BLaER1 treated with 17β-estradiol and CSF1 and Interleukin-3, amounts not matched to agents 10 nM and 100 nM (cell line): ENCODE results near the gene NPHP4.

Source experiments
- H3K27ac ChIP-seq, 11 experiments: shearing (Covaris generic); formaldehyde crosslinking; 2 replicates each; pipeline ENCODE4 v1.8.1; 2022
- H3K27me3 ChIP-seq, 11 experiments: shearing (Covaris generic); formaldehyde crosslinking; 2 replicates each; pipeline ENCODE4 v1.8.1; 2022
- H3K36me3 ChIP-seq, 11 experiments: shearing (Covaris generic); formaldehyde crosslinking; 2 replicates each; pipeline ENCODE4 v1.8.1; 2022
- H3K4me1 ChIP-seq, 10 experiments: shearing (Covaris generic); formaldehyde crosslinking; 2 replicates each; pipeline ENCODE4 v1.8.1; 2022
- H3K4me2 ChIP-seq, 11 experiments: shearing (Covaris generic); formaldehyde crosslinking; 2 replicates each; pipeline ENCODE4 v1.8.1; 2022
- H3K4me3 ChIP-seq, 10 experiments: shearing (Covaris generic); formaldehyde crosslinking; 2 replicates each; pipeline ENCODE4 v1.8.1; 2022
- H3K9ac ChIP-seq, 11 experiments: shearing (Covaris generic); formaldehyde crosslinking; 2 replicates each; pipeline ENCODE4 v1.8.1; 2022
- H3K9me3 ChIP-seq, 11 experiments: shearing (Covaris generic); formaldehyde crosslinking; replicated peaks in 1 of 11; 2 replicates each; pipeline ENCODE4 v1.8.1; 2022
- H4K20me1 ChIP-seq, 11 experiments: shearing (Covaris generic); formaldehyde crosslinking; 2 replicates each; pipeline ENCODE4 v1.8.1; 2022
- Cebpa-rat ChIP-seq, 11 experiments: shearing (Covaris generic); IDR thresholded peaks; 2 replicates each; pipeline ENCODE4 v1.8.1; 2022

Gene NPHP4

DNA sequence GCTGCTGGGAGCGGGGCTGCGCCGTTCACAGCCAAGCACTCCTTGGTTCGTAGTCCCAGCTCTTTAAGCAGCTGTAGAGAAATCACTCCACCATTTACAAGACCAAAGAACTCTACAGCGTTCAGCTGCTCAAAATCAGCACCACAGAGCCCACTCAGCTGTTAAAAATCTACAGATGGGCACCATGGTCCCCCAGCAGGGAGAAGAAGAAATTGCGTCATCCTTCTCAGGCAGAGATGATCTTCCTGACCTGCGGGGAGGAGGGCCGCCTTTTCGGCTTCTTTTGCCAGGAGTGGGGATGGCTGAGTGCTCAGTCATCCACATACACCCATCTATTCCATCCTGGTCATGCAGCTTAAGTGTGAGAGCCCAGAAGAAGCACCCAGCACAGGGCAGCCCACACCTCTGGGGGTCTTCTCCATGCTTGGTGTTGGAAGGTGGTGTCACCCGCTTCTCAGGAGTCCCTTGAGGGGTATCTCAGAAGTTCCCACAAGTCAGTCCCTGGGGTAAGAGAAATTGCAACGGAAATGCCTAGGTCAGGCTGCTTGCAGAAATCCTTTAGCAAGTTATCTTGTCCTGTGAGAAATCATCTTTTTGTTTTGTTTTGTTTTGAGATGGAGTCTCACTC is 163.8 kb downstream of the NPHP4 start:
- Histone ChIP-seq H4K20me1 (peaks cover 0 to 21% (median 0%) of the 10 kb centered on the region in 11 experiments; a peak in 3 of 22 replicates), H3K4me1 (peaks cover 36 to 76% (median 58%) of the 10 kb centered on the region in 10 experiments), H3K9ac (peak overlapping the region in 7 of 11 experiments; percentile 32 to 74 (median 70); a peak in 12 of 22 replicates), H3K4me2 (peak overlapping the region; percentile 46 to 100 (median 91)), H3K4me3 (peak overlapping the region in 7 of 10 experiments; percentile 31 to 48 (median 38); a peak in 11 of 20 replicates), H3K36me3 (no peaks in the 10 kb centered on the region), H3K27me3 (peaks cover 0 to 42% (median 0%) of the 10 kb centered on the region in 11 experiments; a peak in 6 of 22 replicates), H3K9me3 (peaks cover 0 to 9% (median 6%) of the 10 kb centered on the region in 11 experiments; a peak in 10 of 22 replicates), H3K27ac (peak overlapping the region in 7 of 11 experiments; percentile 33 to 83 (median 74); a peak in 13 of 22 replicates)
- peak in 10 of 11 experiments; percentile 14 to 98 (median 75); a peak in 14 of 22 replicates for TF ChIP-seq Cebpa-rat (IDR thresholded peaks at IDR 0.05)

DNA sequence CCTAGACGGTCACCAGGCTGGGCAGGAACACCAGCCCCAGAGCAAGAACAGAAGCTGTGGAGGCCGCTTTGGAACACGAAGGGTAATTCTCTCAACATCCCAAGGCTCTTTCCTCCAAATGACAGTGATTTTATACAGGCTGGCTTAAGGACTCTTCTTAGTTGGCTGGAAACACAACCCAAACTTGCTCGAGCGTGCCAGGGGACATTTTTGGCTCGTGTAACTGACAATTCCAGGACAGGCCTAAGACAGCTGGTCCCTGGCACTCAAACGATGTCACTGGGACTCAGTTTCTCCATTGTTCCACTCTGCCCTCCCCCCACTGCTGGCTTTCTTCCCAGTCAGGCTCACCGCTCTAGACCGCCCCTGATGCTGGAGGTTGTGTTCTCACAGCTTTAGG is 164.7 kb downstream of the NPHP4 start:
- Histone ChIP-seq H3K4me3 (peak overlapping the region in 6 of 10 experiments; percentile 1 to 48 (median 40); a peak in 9 of 20 replicates), H3K36me3 (no peaks in the 10 kb centered on the region), H3K4me2 (peak overlapping the region; percentile 47 to 100 (median 91)), H3K27ac (peak overlapping the region in 7 of 11 experiments; percentile 33 to 83 (median 74); a peak in 14 of 22 replicates), H3K4me1 (peaks cover 38 to 76% (median 65%) of the 10 kb centered on the region in 10 experiments), H3K27me3 (peaks cover 0 to 42% (median 0%) of the 10 kb centered on the region in 11 experiments; a peak in 6 of 22 replicates), H3K9ac (peak overlapping the region in 7 of 11 experiments; percentile 32 to 74 (median 70); a peak in 11 of 22 replicates), H4K20me1 (peaks cover 0 to 21% (median 0%) of the 10 kb centered on the region in 11 experiments; a peak in 3 of 22 replicates), H3K9me3 (peaks cover 0 to 9% (median 6%) of the 10 kb centered on the region in 11 experiments; a peak in 10 of 22 replicates)
- TF ChIP-seq Cebpa-rat (IDR thresholded peaks at IDR 0.05) = no peak

- H3K27ac ChIP-seq = peak overlapping the region in 7 of 11 experiments; percentile 5 to 83 (median 74); a peak in 11 of 22 replicates
- peaks cover 0 to 48% (median 0%) of the 10 kb centered on the region in 11 experiments; a peak in 6 of 22 replicates for H3K27me3 ChIP-seq
These were observed 165.6 kb downstream of the NPHP4 start for GRCh38 chr1:5826601-5827000.

DNA sequence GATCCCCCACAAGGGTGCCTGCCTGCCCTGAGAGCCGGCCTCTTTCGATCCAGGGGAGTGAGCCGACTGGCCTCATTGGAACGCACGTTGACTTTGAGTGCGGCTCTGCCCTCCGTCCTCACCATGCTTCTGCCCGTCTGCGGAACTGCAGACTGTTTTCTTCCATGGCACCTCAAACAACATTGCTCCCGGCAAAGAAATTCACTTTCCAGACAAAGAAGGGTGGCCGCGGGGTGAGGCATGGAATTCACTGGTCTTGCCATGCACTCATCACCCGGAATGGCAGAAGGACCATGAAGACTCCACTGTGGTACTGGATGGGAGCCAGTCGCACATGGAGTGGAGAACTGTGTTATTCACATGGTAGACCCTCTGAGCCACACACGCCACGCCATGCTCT is 169.5 kb downstream of the NPHP4 start:
- Histone ChIP-seq H3K4me3 (no peak overlapping the region), H3K27me3 (peaks cover 0 to 30% (median 0%) of the 10 kb centered on the region in 11 experiments; a peak in 6 of 22 replicates), H3K9me3 (peaks cover 8 to 19% (median 16%) of the 10 kb centered on the region in 11 experiments; a peak in 18 of 22 replicates), H3K36me3 (no peaks in the 10 kb centered on the region), H4K20me1 (peaks cover 0 to 17% (median 0%) of the 10 kb centered on the region in 11 experiments; a peak in 2 of 22 replicates), H3K4me1 (peaks cover 41 to 82% (median 70%) of the 10 kb centered on the region in 10 experiments), H3K9ac (peak overlapping the region in 5 of 11 experiments; percentile 16 to 42 (median 37); a peak in 5 of 22 replicates), H3K4me2 (peak overlapping the region; percentile 30 to 92 (median 72); a peak in 19 of 22 replicates), H3K27ac (peak overlapping the region in 6 of 11 experiments; percentile 31 to 68 (median 55); a peak in 11 of 22 replicates)
- no peak for TF ChIP-seq Cebpa-rat (IDR thresholded peaks at IDR 0.05)

More at GRCh38 chr1:5826601-5827000, 165.6 kb downstream of the NPHP4 start:
- H3K9ac ChIP-seq = peak overlapping the region in 7 of 11 experiments; percentile 31 to 74 (median 70); a peak in 11 of 22 replicates
- peaks cover 0 to 9% (median 6%) of the 10 kb centered on the region in 11 experiments; a peak in 10 of 22 replicates for H3K9me3 ChIP-seq
- H3K4me3 ChIP-seq = peak overlapping the region in 3 of 10 experiments; percentile 36 to 48 (median 48); a peak in 4 of 20 replicates
- peaks cover 47 to 81% (median 71%) of the 10 kb centered on the region in 10 experiments for H3K4me1 ChIP-seq
- H4K20me1 ChIP-seq = peaks cover 0 to 21% (median 0%) of the 10 kb centered on the region in 11 experiments; a peak in 2 of 22 replicates
- no peaks in the 10 kb centered on the region for H3K36me3 ChIP-seq
- H3K4me2 ChIP-seq = peak overlapping the region; percentile 47 to 100 (median 91)
- TF ChIP-seq Cebpa-rat (IDR thresholded peaks at IDR 0.05) = no peak

GRCh38 chr1:5822266-5822665 is 170.0 kb downstream of the NPHP4 start:
- Histone ChIP-seq H3K27ac (peak overlapping the region in 6 of 11 experiments; percentile 31 to 68 (median 55); a peak in 12 of 22 replicates), H3K36me3 (no peaks in the 10 kb centered on the region), H3K9ac (peak overlapping the region in 6 of 11 experiments; percentile 16 to 42 (median 31); a peak in 6 of 22 replicates), H3K4me1 (peaks cover 36 to 78% (median 66%) of the 10 kb centered on the region in 10 experiments), H4K20me1 (peaks cover 0 to 12% (median 0%) of the 10 kb centered on the region in 11 experiments; a peak in 2 of 22 replicates), H3K4me2 (peak overlapping the region; percentile 30 to 92 (median 72)), H3K4me3 (0 out of 20 replicates have a peak overlapping the region, but pooled peaks of 1 of the 10 experiments have one; percentile 6), H3K9me3 (peaks cover 8 to 24% (median 20%) of the 10 kb centered on the region in 11 experiments; a peak in 19 of 22 replicates), H3K27me3 (peaks cover 0 to 25% (median 0%) of the 10 kb centered on the region in 11 experiments; a peak in 6 of 22 replicates)
- no peak for TF ChIP-seq Cebpa-rat (IDR thresholded peaks at IDR 0.05)

DNA sequence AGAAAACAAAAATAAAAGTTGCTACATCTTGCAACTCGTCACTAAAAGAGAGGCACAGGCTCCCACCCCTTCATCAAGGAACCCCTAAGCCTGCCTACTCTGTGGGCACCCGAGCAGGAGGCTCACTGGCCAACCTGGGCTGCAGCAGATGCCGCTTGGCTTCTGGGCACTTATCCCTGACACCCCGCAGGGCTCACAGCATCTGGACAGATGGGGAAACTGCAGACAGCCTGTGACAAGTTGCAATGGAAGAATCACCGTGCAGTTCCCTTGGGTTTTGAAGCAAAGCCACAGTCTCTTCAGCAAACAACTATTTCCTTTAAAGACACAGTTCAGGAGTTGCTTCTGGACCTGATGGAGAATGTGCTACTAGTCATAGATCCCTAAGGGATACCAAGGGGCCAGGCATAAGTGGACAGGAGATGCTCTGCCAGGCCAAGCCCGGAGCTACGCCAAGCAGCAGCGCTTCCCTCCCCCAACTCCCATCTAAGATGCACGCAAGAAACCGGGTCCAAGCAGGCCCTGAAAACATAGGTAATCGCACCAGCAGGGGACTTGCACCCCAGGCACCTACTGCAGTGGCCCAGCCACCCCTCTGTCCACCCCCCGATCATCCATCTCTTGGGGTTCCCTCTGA is 170.6 kb downstream of the NPHP4 start:
- H3K4me3 ChIP-seq = 0 out of 20 replicates have a peak overlapping the region, but pooled peaks of 2 of the 10 experiments have one; percentile 6

DNA sequence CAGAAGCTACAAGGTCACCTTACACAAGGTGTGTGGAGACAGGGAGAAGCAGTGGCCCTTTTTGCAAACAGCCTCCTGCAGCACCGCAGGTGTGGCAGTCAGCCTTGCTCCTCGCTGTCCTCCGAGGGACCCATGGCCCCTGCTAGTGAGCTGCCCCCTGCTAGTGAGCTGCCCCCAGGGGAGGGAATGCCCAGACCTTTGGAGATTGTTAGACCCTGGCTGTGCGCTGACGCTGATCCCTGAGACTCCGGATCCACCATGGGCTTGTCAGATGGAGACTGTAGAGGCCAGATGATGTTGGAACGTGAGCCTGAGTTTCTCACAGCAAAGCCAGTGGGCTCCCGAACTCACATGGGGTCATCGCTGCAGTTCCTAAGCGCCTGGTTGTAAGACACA is 172.2 kb downstream of the NPHP4 start:
- TF ChIP-seq Cebpa-rat (IDR thresholded peaks at IDR 0.05) = no peak
- Histone ChIP-seq H3K27ac (peak overlapping the region in 1 of 11 experiments; percentile 47; a peak in 2 of 22 replicates), H3K36me3 (no peaks in the 10 kb centered on the region), H3K4me2 (peak overlapping the region in 9 of 11 experiments; percentile 29 to 75 (median 60); a peak in 16 of 22 replicates), H3K4me3 (no peak overlapping the region), H3K9me3 (peaks cover 8 to 25% (median 21%) of the 10 kb centered on the region in 11 experiments; a peak in 19 of 22 replicates), H4K20me1 (0 out of 22 replicates have a peak, but pooled peaks cover 0 to 5% (median 0%) of the 10 kb centered on the region in 11 experiments), H3K27me3 (peaks cover 0 to 10% (median 0%) of the 10 kb centered on the region in 11 experiments; a peak in 4 of 22 replicates), H3K4me1 (peaks cover 27 to 77% (median 65%) of the 10 kb centered on the region in 10 experiments), H3K9ac (no peak overlapping the region)

More for the DNA sequence above, 170.6 kb downstream of the NPHP4 start:
- Histone ChIP-seq H4K20me1 (peaks cover 0 to 9% (median 0%) of the 10 kb centered on the region in 11 experiments; a peak in 2 of 22 replicates), H3K9ac (peak overlapping the region in 6 of 11 experiments; percentile 16 to 42 (median 32); a peak in 7 of 22 replicates), H3K9me3 (peaks cover 8 to 25% (median 21%) of the 10 kb centered on the region in 11 experiments; a peak in 19 of 22 replicates), H3K27ac (peak overlapping the region in 6 of 11 experiments; percentile 31 to 68 (median 55); a peak in 11 of 22 replicates), H3K4me1 (peaks cover 30 to 72% (median 60%) of the 10 kb centered on the region in 10 experiments), H3K27me3 (peaks cover 0 to 19% (median 0%) of the 10 kb centered on the region in 11 experiments; a peak in 5 of 22 replicates), H3K4me2 (peak overlapping the region; percentile 30 to 92 (median 72)), H3K36me3 (no peaks in the 10 kb centered on the region)
- TF ChIP-seq Cebpa-rat (IDR thresholded peaks at IDR 0.05) = peak in 2 of 11 experiments; percentile 30 to 69; a peak in 2 of 22 replicates
